Nephron progenitor cell (in vitro differentiated cells): ENCODE measurements around the gene RAB4A.

Source experiments
- DNase-seq: peaks from one replicate; pipeline ENCODE4 v3.0.0; 2021
- H3K27ac Mint-ChIP-seq: 2 replicates; pipeline ENCODE4 v1.8.0; 2021; ENCODE audit warnings: mild to moderate bottlenecking, moderate library complexity, mixed read lengths
- H3K27me3 Mint-ChIP-seq: 2 replicates; pipeline ENCODE4 v1.8.0; 2021; ENCODE audit warnings: mild to moderate bottlenecking, low read depth, mixed read lengths; ENCODE audit not compliant: poor library complexity
- H3K36me3 Mint-ChIP-seq: 2 replicates; pipeline ENCODE4 v1.8.0; 2021; ENCODE audit warnings: low read depth, mixed read lengths
- H3K4me1 Mint-ChIP-seq: 2 replicates; pipeline ENCODE4 v1.8.0; 2021; ENCODE audit warnings: mixed read lengths
- H3K4me3 Mint-ChIP-seq: 2 replicates; pipeline ENCODE4 v1.8.0; 2021; ENCODE audit warnings: mild to moderate bottlenecking, moderate library complexity, mixed read lengths
- H3K9me3 Mint-ChIP-seq: 2 replicates; pipeline ENCODE4 v1.8.0; 2021; ENCODE audit warnings: mild to moderate bottlenecking, moderate library complexity, mixed read lengths
- CTCF ChIP-seq: fragments of 200-600 bp; sonication (generic); IDR thresholded peaks from 2 replicates; pipeline ENCODE4 v1.5.0; 2021; ENCODE audit warnings: antibody characterized with exemption

Gene RAB4A

DNA sequence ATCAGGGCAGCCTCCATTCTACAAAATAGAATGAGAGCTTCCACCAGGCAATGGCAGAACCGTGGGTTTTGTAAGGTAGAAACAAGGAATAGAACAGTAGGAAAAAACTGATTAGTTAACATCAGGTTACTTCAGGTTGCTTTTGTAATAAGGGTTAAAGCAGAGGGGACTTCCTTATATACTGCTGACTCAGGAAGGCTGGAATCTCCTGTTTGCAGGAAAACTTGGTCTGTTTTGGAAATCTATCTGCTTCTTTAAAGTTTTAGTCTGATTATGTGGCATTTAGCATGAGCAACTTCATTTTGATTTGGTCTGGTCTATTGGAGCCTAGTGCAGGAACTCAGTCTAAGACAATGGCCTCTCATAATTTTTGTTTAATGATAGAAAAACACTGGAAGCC lies 32.7 kb upstream of the RAB4A start:
- no peak overlapping the region for H3K4me3 Mint-ChIP-seq
- peaks cover 3% of the 10 kb centered on the region for H3K27me3 Mint-ChIP-seq
- peaks cover 42% of the 10 kb centered on the region for H3K4me1 Mint-ChIP-seq
- no peak for DNase-seq
- H3K9me3 Mint-ChIP-seq = peaks cover 25% of the 10 kb centered on the region
- H3K36me3 Mint-ChIP-seq = peaks cover 16% of the 10 kb centered on the region
- no peak overlapping the region for H3K27ac Mint-ChIP-seq
- TF ChIP-seq CTCF = no peak

DNA sequence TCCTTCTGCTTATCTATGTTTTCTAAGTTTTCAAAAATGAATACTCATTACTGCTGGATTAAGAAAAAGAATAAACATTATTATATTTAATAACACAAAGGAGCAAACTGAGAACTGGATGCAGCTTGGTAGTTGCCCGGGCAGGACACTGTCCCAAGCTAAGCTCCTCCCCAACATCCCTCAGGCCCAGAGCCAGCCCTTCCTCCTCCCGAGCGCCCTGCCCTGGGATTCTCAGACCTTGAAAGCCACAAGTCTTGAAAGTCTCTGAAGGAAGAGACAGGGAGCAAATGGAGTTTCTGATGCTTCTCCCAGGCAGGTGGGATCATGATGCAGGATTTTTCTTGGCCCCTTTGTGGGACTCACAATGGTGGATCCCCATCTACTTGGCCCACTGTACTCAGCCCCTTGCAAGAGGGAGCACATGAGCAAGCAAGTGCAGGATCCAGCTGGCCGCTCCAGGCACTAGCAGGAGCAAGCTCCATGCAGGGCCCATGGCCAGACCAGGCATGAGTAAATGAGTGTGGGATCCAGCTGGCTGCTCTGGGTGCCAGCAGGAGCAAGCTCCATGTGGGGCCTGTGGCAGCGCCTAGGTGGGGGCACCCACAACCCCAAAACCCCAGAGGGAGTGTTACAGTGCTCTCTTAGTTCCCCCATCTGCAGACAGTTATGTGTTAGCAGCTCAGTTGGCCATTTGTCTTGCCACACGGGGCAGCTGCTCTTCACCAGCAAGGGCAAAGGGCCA lies 32.1 kb upstream of the RAB4A start:
- Mint-ChIP-seq H3K27me3 (peaks cover 5% of the 10 kb centered on the region), H3K4me3 (no peak overlapping the region), H3K36me3 (peaks cover 22% of the 10 kb centered on the region), H3K9me3 (peaks cover 31% of the 10 kb centered on the region), H3K27ac (no peak overlapping the region), H3K4me1 (peaks cover 36% of the 10 kb centered on the region)
- TF ChIP-seq CTCF = no peak
- DNase-seq = no peak

- Mint-ChIP-seq H3K27ac (no peak overlapping the region), H3K9me3 (peaks cover 44% of the 10 kb centered on the region), H3K27me3 (peaks cover 2% of the 10 kb centered on the region), H3K4me3 (no peak overlapping the region), H3K36me3 (peaks cover 33% of the 10 kb centered on the region), H3K4me1 (peaks cover 20% of the 10 kb centered on the region)
- no peak for DNase-seq
- no peak for TF ChIP-seq CTCF
These were observed 30.4 kb upstream of the RAB4A start for GRCh38 chr1:229240532-229240931.

GRCh38 chr1:229241390-229241789 lies 29.5 kb upstream of the RAB4A start:
- Mint-ChIP-seq H3K4me1 (peaks cover 19% of the 10 kb centered on the region), H3K27ac (no peak overlapping the region), H3K4me3 (no peak overlapping the region), H3K9me3 (peaks cover 44% of the 10 kb centered on the region), H3K27me3 (peaks cover 2% of the 10 kb centered on the region), H3K36me3 (peaks cover 33% of the 10 kb centered on the region)
- no peak for DNase-seq
- no peak for TF ChIP-seq CTCF

- Mint-ChIP-seq H3K36me3 (peaks cover 33% of the 10 kb centered on the region), H3K4me1 (peaks cover 5% of the 10 kb centered on the region), H3K9me3 (peaks cover 44% of the 10 kb centered on the region), H3K27ac (no peak overlapping the region), H3K4me3 (no peak overlapping the region), H3K27me3 (peaks cover 2% of the 10 kb centered on the region)
- TF ChIP-seq CTCF = no peak
- no peak for DNase-seq
These were observed 27.3 kb upstream of the RAB4A start for GRCh38 chr1:229243638-229244037.

DNA sequence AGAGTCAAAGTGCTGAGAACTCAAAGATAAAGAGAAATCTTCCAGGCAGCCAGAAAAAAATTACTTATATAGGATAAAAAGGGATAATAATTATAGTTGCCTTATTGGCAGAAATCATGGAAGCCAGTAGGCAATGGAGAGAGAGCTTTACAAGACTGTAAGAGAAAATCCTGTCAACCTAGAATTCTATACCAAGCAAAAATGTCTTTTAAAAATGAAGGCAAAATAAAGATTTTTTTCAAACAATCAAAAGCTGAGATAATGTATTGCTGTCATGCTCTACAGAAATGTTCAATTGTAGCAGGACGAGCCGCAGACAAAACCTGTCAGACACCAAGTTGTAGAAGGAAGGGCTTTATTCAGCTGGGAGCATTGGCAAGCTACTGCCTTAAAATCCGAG lies 26.8 kb upstream of the RAB4A start:
- Mint-ChIP-seq H3K27me3 (peaks cover 3% of the 10 kb centered on the region), H3K27ac (no peak overlapping the region), H3K4me3 (no peak overlapping the region), H3K4me1 (peaks cover 6% of the 10 kb centered on the region), H3K36me3 (peaks cover 32% of the 10 kb centered on the region), H3K9me3 (peaks cover 44% of the 10 kb centered on the region)
- no peak for TF ChIP-seq CTCF
- DNase-seq = no peak
